GM23338 (cell line): ENCODE results near the gene VPS41. TPM values are rescaled to one million over a fixed set of nuclear protein-coding genes. Genes with fewer than 3 reads are reported as not detected.

Experiments
- ATAC-seq: fragments of 200-7000 bp; cut with Tn5 transposase; 3 replicates; pipeline ENCODE4 v1.9.1; 2020
- DNase-seq: peaks from one replicate; pipeline ENCODE4 v3.0.0-alpha.2; 2015; ENCODE audit warnings: low spot score
- H2AFZ ChIP-seq: fragments of 200-600 bp; sonication (generic); 2 replicates; pipeline ENCODE4 v1.8.0; 2016; ENCODE audit warnings: antibody characterized with exemption, mild to moderate bottlenecking, moderate library complexity
- H3F3A ChIP-seq: fragments of 200-600 bp; sonication (generic); replicated peaks from 2 replicates; pipeline ENCODE4 v1.8.0; 2017; ENCODE audit warnings: antibody characterized with exemption, mixed run types, low read depth
- H3K27ac ChIP-seq: fragments of 200-600 bp; sonication (generic); 2 replicates; pipeline ENCODE4 v1.6.1; 2016; ENCODE audit warnings: low read depth
- H3K27me3 ChIP-seq: fragments of 200-600 bp; sonication (generic); 2 replicates; pipeline ENCODE4 v1.8.0; 2016; ENCODE audit warnings: mild to moderate bottlenecking, mixed run types, moderate library complexity; ENCODE audit not compliant: insufficient read depth
- H3K36me3 ChIP-seq: fragments of 200-600 bp; sonication (generic); 2 replicates; pipeline ENCODE4 v1.8.0; 2016; ENCODE audit warnings: mild to moderate bottlenecking; ENCODE audit not compliant: insufficient read depth
- H3K4me1 ChIP-seq: fragments of 200-600 bp; sonication (generic); 2 replicates; pipeline ENCODE4 v1.8.0; 2016; ENCODE audit warnings: mild to moderate bottlenecking, moderate library complexity; ENCODE audit not compliant: insufficient read depth
- H3K4me2 ChIP-seq: fragments of 200-600 bp; sonication (generic); 2 replicates; pipeline ENCODE4 v1.7.1; 2017; ENCODE audit warnings: mixed run types
- H3K4me3 ChIP-seq: fragments of 200-600 bp; sonication (generic); 2 replicates; pipeline ENCODE4 v1.6.1; 2016; ENCODE audit warnings: mixed run types
- H3K79me2 ChIP-seq: fragments of 200-600 bp; sonication (generic); replicated peaks from 2 replicates; pipeline ENCODE4 v1.8.0; 2017; ENCODE audit warnings: mild to moderate bottlenecking; ENCODE audit not compliant: insufficient read depth
- H3K9me2 ChIP-seq: fragments of 200-600 bp; sonication (generic); 2 replicates; pipeline ENCODE4 v1.8.0; 2017; ENCODE audit not compliant: insufficient read depth
- H4K20me1 ChIP-seq: fragments of 200-600 bp; sonication (generic); replicated peaks from 2 replicates; pipeline ENCODE4 v1.8.0; 2017; ENCODE audit warnings: mild to moderate bottlenecking; ENCODE audit not compliant: insufficient read depth
- H3K27ac Mint-ChIP-seq: 2 replicates; pipeline ENCODE4 v1.8.0; 2020; ENCODE audit warnings: inconsistent platforms, mild to moderate bottlenecking, moderate library complexity, mixed read lengths
- H3K27me3 Mint-ChIP-seq: 3 replicates; pipeline ENCODE4 v1.8.0; 2022; ENCODE audit warnings: low read depth, mild to moderate bottlenecking, moderate library complexity, mixed read lengths, inconsistent platforms; ENCODE audit not compliant: insufficient read depth, poor library complexity
- H3K36me3 Mint-ChIP-seq: 3 replicates; pipeline ENCODE4 v1.8.0; 2021; ENCODE audit warnings: low read depth, mild to moderate bottlenecking, inconsistent platforms, moderate library complexity, mixed read lengths
- H3K4me1 Mint-ChIP-seq: 3 replicates; pipeline ENCODE4 v1.8.0; 2020; ENCODE audit warnings: mild to moderate bottlenecking, inconsistent platforms, mixed read lengths
- H3K4me3 Mint-ChIP-seq: 3 replicates; pipeline ENCODE4 v1.8.0; 2021; ENCODE audit warnings: moderate library complexity, mild to moderate bottlenecking, inconsistent platforms, mixed read lengths
- H3K9me3 Mint-ChIP-seq: 3 replicates; pipeline ENCODE4 v1.8.0; 2020; ENCODE audit warnings: moderate library complexity, mild to moderate bottlenecking, inconsistent platforms, mixed read lengths
- CREB1 ChIP-seq: fragments of 250-450 bp; sonication (Bioruptor Pico); IDR thresholded peaks from 2 replicates; pipeline ENCODE4 v1.5.0; 2020; ENCODE audit warnings: low read depth, mild to moderate bottlenecking, moderate library complexity
- CTCF ChIP-seq, 2 experiments: fragments of 200-600 bp in 1 of 2; sonication (generic) in 1 of 2; conservative IDR thresholded peaks; 2 replicates each; pipeline versions ENCODE4 v1.5.1 to v1.6.1; 2016 to 2017; ENCODE audit warnings: antibody characterized with exemption in 2 of 2, low read depth in 2 of 2, mild to moderate bottlenecking in 2 of 2, moderate library complexity in 1 of 2
- EZH2 ChIP-seq: fragments of 200-600 bp; sonication (generic); IDR thresholded peaks from one replicate; pipeline ENCODE4 v1.8.0; 2017; ENCODE audit warnings: antibody characterized with exemption, mild to moderate bottlenecking, low read depth; ENCODE audit not compliant: unreplicated experiment
- JUNB ChIP-seq: IDR thresholded peaks from one replicate; pipeline ENCODE4 v1.6.1; 2016; ENCODE audit warnings: antibody characterized with exemption; ENCODE audit not compliant: unreplicated experiment
- NANOG ChIP-seq: IDR thresholded peaks from 2 replicates; pipeline ENCODE4 v1.6.1; 2016; ENCODE audit warnings: antibody characterized with exemption, borderline replicate concordance
- STAT1 ChIP-seq: IDR thresholded peaks from one replicate; pipeline ENCODE4 v1.6.1; 2016; ENCODE audit warnings: antibody characterized with exemption; ENCODE audit not compliant: unreplicated experiment
- ZNF114 ChIP-seq: fragments of 250-450 bp; sonication (Bioruptor Pico); IDR thresholded peaks from 2 replicates; pipeline ENCODE4 v1.5.0; 2020; ENCODE audit warnings: mild to moderate bottlenecking, moderate library complexity
- ZNF331 ChIP-seq: fragments of 250-450 bp; sonication (Bioruptor Pico); IDR thresholded peaks from 2 replicates; pipeline ENCODE4 v1.5.0; 2020; ENCODE audit warnings: low read depth, mild to moderate bottlenecking, moderate library complexity
- ZNF462 ChIP-seq: fragments of 250-450 bp; sonication (Bioruptor Pico); IDR thresholded peaks from 2 replicates; pipeline ENCODE4 v1.5.0; 2020; ENCODE audit warnings: mild to moderate bottlenecking, moderate library complexity
- polyA plus RNA-seq: library from polyadenylated mRNA; unstranded; fragments of >200 nt; fragmentation: Nextera tagmentation; extraction: Ambion mirVana; gene quantifications from 2 replicates; pipeline ENCODE4 v1.2.1, GENCODE V29; 2016
- total RNA-seq: library from RNA; depleted of rRNA; stranded (reverse); fragments of >200 nt; shearing (Covaris generic); gene quantifications from 2 replicates; pipeline ENCODE4 v1.2.3, GENCODE V29; 2014

The VPS41 gene
- total and polyA plus RNA-seq, 2 experiments from 2014 or later = 20.2 to 41.2 TPM

GRCh38 chr7:38746438-38746837, 162.6 kb downstream of the VPS41 start (continued):
- TF ChIP-seq ZNF462 (CRISPR knock-in tag) = no peak

- no peak for DNase-seq
- Histone ChIP-seq H3F3A (no peaks in the 10 kb centered on the region), H3K4me1 (no peaks in the 10 kb centered on the region), H3K27me3 (no peaks in the 10 kb centered on the region), H3K4me2 (no peak overlapping the region), H3K27ac (no peak overlapping the region), H3K79me2 (no peaks in the 10 kb centered on the region), H3K9me2 (no peaks in the 10 kb centered on the region), H4K20me1 (no peaks in the 10 kb centered on the region), H2AFZ (no peak overlapping the region), H3K36me3 (peaks cover 9% of the 10 kb centered on the region), H3K4me3 (no peak overlapping the region)
- Mint-ChIP-seq H3K4me3 (no peak overlapping the region), H3K27ac (no peak overlapping the region), H3K36me3 (no peaks in the 10 kb centered on the region; the same call in 2 of the 3 replicates), H3K9me3 (no peaks in the 10 kb centered on the region), H3K4me1 (peaks cover 5% of the 10 kb centered on the region; the same call in 2 of the 3 replicates), H3K27me3 (no peaks in the 10 kb centered on the region)
- ATAC-seq = no peak
- no peak for TF ChIP-seq ZNF331
- TF ChIP-seq CREB1 (CRISPR knock-in tag) = no peak
- TF ChIP-seq JUNB = no peak
- TF ChIP-seq STAT1 = no peak
- TF ChIP-seq ZNF462 (CRISPR knock-in tag) = no peak
- TF ChIP-seq EZH2 = no peak
- no peak for TF ChIP-seq ZNF114 (CRISPR knock-in tag)
- no peak for TF ChIP-seq CTCF (conservative IDR thresholded peaks at IDR 0.05; ENCODE audit: low read depth in 2 of 2)
- TF ChIP-seq NANOG = no peak
Observed at GRCh38 chr7:38744746-38745145, 164.2 kb downstream of the VPS41 start.
